ENCODE results near the gene DIPK1B.

Gene DIPK1B

DNA sequence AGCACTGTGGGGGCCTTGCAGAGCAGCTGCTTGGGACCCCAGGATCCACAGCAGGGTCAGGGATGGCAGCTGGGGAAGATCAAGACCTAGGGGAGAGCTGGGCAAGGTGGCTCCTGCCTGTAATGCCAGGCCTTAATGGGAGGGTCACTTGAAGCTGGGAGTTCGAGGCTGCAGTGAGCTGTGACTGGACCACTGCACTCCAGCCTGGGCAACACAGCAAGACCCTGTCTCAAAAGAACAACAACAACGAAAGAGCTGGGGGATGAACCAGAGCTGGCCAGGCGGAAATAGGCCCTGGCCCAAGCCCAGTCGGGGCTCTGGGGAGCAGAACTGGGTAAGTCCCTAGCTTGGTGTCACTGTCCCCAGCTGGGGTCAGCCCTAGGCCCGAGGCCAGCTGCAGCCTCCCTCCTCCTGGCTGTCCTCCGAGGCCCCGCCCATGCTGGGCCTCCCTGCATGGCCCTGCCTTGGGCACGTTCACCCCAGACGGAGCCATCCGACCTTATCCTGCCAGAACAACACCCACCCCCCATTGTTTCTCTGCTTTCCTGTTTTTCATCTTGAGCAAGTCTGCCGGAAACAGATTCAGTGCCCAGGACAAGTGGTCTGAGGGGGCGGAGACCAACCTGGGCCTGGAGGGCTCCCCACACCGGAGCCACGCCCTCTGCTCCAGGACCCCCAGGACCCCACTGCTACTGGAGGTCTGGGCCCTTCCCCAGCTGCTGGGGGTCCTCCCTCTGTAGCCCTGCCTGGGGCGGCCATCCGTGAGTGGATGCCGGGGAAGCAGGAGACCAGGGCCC, 1.9 kb downstream of the DIPK1B start:
- no peak overlapping the region; the same call in 1 of the 2 replicates for H3K4me3 ChIP-seq (ENCODE audit: low read depth, low read length)
- H3K36me3 ChIP-seq (ENCODE audit: control insufficient read depth in 2 of 2, insufficient read depth in 1 of 2, low read length in 2 of 2): peaks cover 0 to 32% of the 10 kb centered on the region in 2 experiments; a peak in 2 of 3 replicates
- H3K9me3 ChIP-seq (ENCODE audit: control insufficient read depth, insufficient read depth, low read depth, low read length): no peaks in the 10 kb centered on the region
- TF ChIP-seq ZNF223 (tag by site-specific recombination; IDR thresholded peaks at IDR 0.05) (peak; percentile 72; the same call in 1 of the 2 replicates), MZF1 (tag by site-specific recombination; IDR thresholded peaks at IDR 0.05; ENCODE audit: borderline replicate concordance) (no peak), ZNF121 (tag by site-specific recombination; IDR thresholded peaks at IDR 0.05) (peak; percentile 99), KLF1 (tag by site-specific recombination; IDR thresholded peaks at IDR 0.05) (0 out of 2 replicates have a peak, but pooled peaks have one; percentile 21), ZNF335 (tag by site-specific recombination; conservative IDR thresholded peaks at IDR 0.05) (peak; percentile 36; the same call in 1 of the 2 replicates), GLIS2 (tag by site-specific recombination; IDR thresholded peaks at IDR 0.05) (peak; percentile 61)
- TF ChIP-seq, protein P1, sequence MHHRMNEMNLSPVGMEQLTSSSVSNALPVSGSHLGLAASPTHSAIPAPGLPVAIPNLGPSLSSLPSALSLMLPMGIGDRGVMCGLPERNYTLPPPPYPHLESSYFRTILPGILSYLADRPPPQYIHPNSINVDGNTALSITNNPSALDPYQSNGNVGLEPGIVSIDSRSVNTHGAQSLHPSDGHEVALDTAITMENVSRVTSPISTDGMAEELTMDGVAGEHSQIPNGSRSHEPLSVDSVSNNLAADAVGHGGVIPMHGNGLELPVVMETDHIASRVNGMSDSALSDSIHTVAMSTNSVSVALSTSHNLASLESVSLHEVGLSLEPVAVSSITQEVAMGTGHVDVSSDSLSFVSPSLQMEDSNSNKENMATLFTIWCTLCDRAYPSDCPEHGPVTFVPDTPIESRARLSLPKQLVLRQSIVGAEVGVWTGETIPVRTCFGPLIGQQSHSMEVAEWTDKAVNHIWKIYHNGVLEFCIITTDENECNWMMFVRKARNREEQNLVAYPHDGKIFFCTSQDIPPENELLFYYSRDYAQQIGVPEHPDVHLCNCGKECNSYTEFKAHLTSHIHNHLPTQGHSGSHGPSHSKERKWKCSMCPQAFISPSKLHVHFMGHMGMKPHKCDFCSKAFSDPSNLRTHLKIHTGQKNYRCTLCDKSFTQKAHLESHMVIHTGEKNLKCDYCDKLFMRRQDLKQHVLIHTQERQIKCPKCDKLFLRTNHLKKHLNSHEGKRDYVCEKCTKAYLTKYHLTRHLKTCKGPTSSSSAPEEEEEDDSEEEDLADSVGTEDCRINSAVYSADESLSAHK (tag by site-specific recombination; IDR thresholded peaks at IDR 0.05): no peak
- TF ChIP-seq, protein P2, sequence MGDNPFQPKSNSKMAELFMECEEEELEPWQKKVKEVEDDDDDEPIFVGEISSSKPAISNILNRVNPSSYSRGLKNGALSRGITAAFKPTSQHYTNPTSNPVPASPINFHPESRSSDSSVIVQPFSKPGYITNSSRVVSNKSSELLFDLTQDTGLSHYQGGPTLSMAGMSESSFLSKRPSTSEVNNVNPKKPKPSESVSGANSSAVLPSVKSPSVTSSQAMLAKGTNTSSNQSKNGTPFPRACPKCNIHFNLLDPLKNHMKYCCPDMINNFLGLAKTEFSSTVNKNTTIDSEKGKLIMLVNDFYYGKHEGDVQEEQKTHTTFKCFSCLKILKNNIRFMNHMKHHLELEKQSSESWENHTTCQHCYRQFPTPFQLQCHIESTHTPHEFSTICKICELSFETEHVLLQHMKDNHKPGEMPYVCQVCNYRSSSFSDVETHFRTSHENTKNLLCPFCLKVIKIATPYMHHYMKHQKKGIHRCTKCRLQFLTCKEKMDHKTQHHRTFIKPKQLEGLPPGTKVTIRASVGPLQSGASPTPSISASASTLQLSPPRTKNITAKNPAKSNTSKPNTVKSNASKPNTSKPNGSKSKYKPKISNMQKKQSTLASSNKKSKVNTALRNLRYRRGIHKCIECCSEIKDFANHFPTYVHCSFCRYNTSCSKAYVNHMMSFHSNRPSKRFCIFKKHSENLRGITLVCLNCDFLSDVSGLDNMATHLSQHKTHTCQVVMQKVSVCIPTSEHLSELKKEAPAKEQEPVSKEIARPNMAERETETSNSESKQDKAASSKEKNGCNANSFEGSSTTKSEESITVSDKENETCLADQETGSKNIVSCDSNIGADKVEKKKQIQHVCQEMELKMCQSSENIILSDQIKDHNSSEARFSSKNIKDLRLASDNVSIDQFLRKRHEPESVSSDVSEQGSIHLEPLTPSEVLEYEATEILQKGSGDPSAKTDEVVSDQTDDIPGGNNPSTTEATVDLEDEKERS (tag by site-specific recombination; IDR thresholded peaks at IDR 0.05): no peak
- no peaks in the 10 kb centered on the region for H3K4me1 ChIP-seq (ENCODE audit: control insufficient read depth, insufficient read depth, low read length)
- peak overlapping the region; percentile 48 for H3K27ac ChIP-seq (ENCODE audit: extremely low read depth, low read depth, low read length)
- POLR2A ChIA-PET: interaction anchor here (0.9 to 6.4 kb wide), 5 partner anchors 8 to 43 kb away, joined by 3 to 79 read pairs (median 11); no protein-coding TSS in a partner anchor
- CTCF ChIA-PET: interaction anchor here (0.7 to 1.6 kb wide), 8 partner anchors 10 to 225 kb away, joined by 3 to 14 read pairs (median 4); partner anchors contain the start of gene LCN8

DNA sequence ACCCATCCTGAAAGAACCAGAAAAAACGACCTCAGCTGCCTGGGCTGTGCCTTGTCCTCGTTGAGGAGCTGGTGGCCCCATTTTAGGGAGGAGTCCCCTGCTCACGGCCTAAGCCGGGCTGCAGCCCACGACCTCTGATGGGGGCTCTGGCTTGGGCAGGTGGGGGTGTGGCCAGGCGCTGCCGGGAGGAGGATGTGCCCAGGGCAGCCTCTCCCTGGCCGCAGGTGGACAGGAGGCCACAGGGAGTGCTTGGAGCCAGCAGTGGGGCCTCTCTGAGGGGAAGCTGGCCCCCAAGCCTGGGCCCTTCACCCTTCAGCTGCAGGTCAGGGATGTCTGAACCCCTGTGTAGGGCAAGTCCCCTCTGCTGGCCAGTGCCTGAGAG, 2.5 kb downstream of the DIPK1B start:
- Histone ChIP-seq H3K4me3 (ENCODE audit: low read depth, low read length) (no peak overlapping the region), H3K27ac (ENCODE audit: extremely low read depth, low read depth, low read length) (no peak overlapping the region), H3K9me3 (ENCODE audit: control insufficient read depth, insufficient read depth, low read depth, low read length) (no peaks in the 10 kb centered on the region), H3K4me1 (ENCODE audit: control insufficient read depth, insufficient read depth, low read length) (no peaks in the 10 kb centered on the region), H3K36me3 (ENCODE audit: control insufficient read depth in 2 of 2, insufficient read depth in 1 of 2, low read length in 2 of 2) (peaks cover 0 to 32% of the 10 kb centered on the region in 2 experiments; a peak in 2 of 3 replicates)
- ChIA-PET CTCF (interaction anchor here (1.0 kb wide), 1 partner anchor 9 kb away, joined by 4 read pairs; no protein-coding TSS in a partner anchor), POLR2A (interaction anchor here (0.7 to 6.4 kb wide), 3 partner anchors 8 to 46 kb away, joined by 3 to 79 read pairs (median 25); no protein-coding TSS in a partner anchor)
- no peak for TF ChIP-seq KLF9 (tag by site-specific recombination; IDR thresholded peaks at IDR 0.05; ENCODE audit: low read depth)
- TF ChIP-seq, protein P3, sequence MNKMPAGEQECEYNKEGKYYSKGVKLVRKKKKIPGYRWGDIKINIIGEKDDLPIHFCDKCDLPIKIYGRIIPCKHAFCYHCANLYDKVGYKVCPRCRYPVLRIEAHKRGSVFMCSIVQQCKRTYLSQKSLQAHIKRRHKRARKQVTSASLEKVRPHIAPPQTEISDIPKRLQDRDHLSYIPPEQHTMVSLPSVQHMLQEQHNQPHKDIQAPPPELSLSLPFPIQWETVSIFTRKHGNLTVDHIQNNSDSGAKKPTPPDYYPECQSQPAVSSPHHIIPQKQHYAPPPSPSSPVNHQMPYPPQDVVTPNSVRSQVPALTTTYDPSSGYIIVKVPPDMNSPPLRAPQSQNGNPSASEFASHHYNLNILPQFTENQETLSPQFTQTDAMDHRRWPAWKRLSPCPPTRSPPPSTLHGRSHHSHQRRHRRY (tag by site-specific recombination; IDR thresholded peaks at IDR 0.05): no peak
- TF ChIP-seq ZNF776 (tag by site-specific recombination; IDR thresholded peaks at IDR 0.05; ENCODE audit: borderline replicate concordance): no peak
- TF ChIP-seq KLF8 (tag by site-specific recombination; IDR thresholded peaks at IDR 0.05): no peak
- no peak for TF ChIP-seq ZNF169 (tag by site-specific recombination; IDR thresholded peaks at IDR 0.05)
- TF ChIP-seq SALL2 (tag by site-specific recombination; IDR thresholded peaks at IDR 0.05; ENCODE audit: borderline replicate concordance): no peak
- no peak for TF ChIP-seq GLI4 (tag by site-specific recombination; IDR thresholded peaks at IDR 0.05)
- TF ChIP-seq, protein P4, sequence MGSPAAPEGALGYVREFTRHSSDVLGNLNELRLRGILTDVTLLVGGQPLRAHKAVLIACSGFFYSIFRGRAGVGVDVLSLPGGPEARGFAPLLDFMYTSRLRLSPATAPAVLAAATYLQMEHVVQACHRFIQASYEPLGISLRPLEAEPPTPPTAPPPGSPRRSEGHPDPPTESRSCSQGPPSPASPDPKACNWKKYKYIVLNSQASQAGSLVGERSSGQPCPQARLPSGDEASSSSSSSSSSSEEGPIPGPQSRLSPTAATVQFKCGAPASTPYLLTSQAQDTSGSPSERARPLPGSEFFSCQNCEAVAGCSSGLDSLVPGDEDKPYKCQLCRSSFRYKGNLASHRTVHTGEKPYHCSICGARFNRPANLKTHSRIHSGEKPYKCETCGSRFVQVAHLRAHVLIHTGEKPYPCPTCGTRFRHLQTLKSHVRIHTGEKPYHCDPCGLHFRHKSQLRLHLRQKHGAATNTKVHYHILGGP (tag by site-specific recombination; IDR thresholded peaks at IDR 0.05): no peak
- TF ChIP-seq, protein P5, sequence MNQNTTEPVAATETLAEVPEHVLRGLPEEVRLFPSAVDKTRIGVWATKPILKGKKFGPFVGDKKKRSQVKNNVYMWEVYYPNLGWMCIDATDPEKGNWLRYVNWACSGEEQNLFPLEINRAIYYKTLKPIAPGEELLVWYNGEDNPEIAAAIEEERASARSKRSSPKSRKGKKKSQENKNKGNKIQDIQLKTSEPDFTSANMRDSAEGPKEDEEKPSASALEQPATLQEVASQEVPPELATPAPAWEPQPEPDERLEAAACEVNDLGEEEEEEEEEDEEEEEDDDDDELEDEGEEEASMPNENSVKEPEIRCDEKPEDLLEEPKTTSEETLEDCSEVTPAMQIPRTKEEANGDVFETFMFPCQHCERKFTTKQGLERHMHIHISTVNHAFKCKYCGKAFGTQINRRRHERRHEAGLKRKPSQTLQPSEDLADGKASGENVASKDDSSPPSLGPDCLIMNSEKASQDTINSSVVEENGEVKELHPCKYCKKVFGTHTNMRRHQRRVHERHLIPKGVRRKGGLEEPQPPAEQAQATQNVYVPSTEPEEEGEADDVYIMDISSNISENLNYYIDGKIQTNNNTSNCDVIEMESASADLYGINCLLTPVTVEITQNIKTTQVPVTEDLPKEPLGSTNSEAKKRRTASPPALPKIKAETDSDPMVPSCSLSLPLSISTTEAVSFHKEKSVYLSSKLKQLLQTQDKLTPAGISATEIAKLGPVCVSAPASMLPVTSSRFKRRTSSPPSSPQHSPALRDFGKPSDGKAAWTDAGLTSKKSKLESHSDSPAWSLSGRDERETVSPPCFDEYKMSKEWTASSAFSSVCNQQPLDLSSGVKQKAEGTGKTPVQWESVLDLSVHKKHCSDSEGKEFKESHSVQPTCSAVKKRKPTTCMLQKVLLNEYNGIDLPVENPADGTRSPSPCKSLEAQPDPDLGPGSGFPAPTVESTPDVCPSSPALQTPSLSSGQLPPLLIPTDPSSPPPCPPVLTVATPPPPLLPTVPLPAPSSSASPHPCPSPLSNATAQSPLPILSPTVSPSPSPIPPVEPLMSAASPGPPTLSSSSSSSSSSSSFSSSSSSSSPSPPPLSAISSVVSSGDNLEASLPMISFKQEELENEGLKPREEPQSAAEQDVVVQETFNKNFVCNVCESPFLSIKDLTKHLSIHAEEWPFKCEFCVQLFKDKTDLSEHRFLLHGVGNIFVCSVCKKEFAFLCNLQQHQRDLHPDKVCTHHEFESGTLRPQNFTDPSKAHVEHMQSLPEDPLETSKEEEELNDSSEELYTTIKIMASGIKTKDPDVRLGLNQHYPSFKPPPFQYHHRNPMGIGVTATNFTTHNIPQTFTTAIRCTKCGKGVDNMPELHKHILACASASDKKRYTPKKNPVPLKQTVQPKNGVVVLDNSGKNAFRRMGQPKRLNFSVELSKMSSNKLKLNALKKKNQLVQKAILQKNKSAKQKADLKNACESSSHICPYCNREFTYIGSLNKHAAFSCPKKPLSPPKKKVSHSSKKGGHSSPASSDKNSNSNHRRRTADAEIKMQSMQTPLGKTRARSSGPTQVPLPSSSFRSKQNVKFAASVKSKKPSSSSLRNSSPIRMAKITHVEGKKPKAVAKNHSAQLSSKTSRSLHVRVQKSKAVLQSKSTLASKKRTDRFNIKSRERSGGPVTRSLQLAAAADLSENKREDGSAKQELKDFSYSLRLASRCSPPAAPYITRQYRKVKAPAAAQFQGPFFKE (tag by site-specific recombination; IDR thresholded peaks at IDR 0.05; ENCODE audit: borderline replicate concordance): no peak
- no peak for TF ChIP-seq ZNF623 (tag by site-specific recombination; IDR thresholded peaks at IDR 0.05)
- TF ChIP-seq ZFP37 (tag by site-specific recombination; IDR thresholded peaks at IDR 0.05): no peak

All from HEK293 (cell line).